Loucy (cell line): ENCODE data around the gene PTPRA.

Source experiments
- H2AFZ ChIP-seq: fragments of 200-600 bp; sonication (generic); 2 replicates; pipeline ENCODE4 v1.6.0; 2016; ENCODE audit warnings: antibody characterized with exemption, mild to moderate bottlenecking, low read length, moderate library complexity
- H3F3A ChIP-seq: fragments of 200-600 bp; 2 replicates; pipeline ENCODE4 v1.6.0; 2016; ENCODE audit warnings: antibody characterized with exemption, low read depth, mild to moderate bottlenecking
- H3K27me3 ChIP-seq: fragments of 200-600 bp; sonication (generic); 2 replicates; pipeline ENCODE4 v1.6.1; 2014; ENCODE audit warnings: low read length, mild to moderate bottlenecking; ENCODE audit not compliant: insufficient read depth, poor library complexity, severe bottlenecking
- H3K36me3 ChIP-seq: fragments of 200-600 bp; sonication (generic); 2 replicates; pipeline ENCODE4 v1.6.1; 2016; ENCODE audit warnings: low read length; ENCODE audit not compliant: insufficient read depth
- H3K4me1 ChIP-seq: fragments of 200-600 bp; sonication (generic); 2 replicates; pipeline ENCODE4 v1.5.1; 2014; ENCODE audit warnings: low read length, mild to moderate bottlenecking; ENCODE audit not compliant: insufficient read depth, poor library complexity, severe bottlenecking
- H3K4me2 ChIP-seq: fragments of 200-600 bp; sonication (generic); 2 replicates; pipeline ENCODE4 v1.6.0; 2014; ENCODE audit warnings: antibody characterized with exemption, low read length, low read depth, mild to moderate bottlenecking; ENCODE audit not compliant: poor library complexity, severe bottlenecking
- H3K4me3 ChIP-seq: fragments of 200-600 bp; sonication (generic); 2 replicates; pipeline ENCODE4 v1.5.1; 2014; ENCODE audit warnings: low read length, mild to moderate bottlenecking, mixed read lengths; ENCODE audit not compliant: poor library complexity, severe bottlenecking
- H3K79me2 ChIP-seq: fragments of 200-600 bp; sonication (generic); 2 replicates; pipeline ENCODE4 v1.6.1; 2014; ENCODE audit warnings: low read length; ENCODE audit not compliant: insufficient read depth
- H3K9ac ChIP-seq: fragments of 200-600 bp; sonication (generic); 2 replicates; pipeline ENCODE4 v1.6.0; 2014; ENCODE audit warnings: mild to moderate bottlenecking, low read depth, low read length, moderate library complexity; ENCODE audit not compliant: poor library complexity, severe bottlenecking
- H3K9me2 ChIP-seq: fragments of 200-600 bp; sonication (generic); replicated peaks from 2 replicates; pipeline ENCODE4 v1.6.1; 2016; ENCODE audit warnings: low read depth, low read length, mixed read lengths
- H3K9me3 ChIP-seq: fragments of 200-600 bp; sonication (generic); 2 replicates; pipeline ENCODE4 v1.6.1; 2014; ENCODE audit warnings: mild to moderate bottlenecking, antibody characterized with exemption, low read length, low read depth; ENCODE audit not compliant: insufficient read depth
- H4K20me1 ChIP-seq: fragments of 200-600 bp; sonication (generic); 2 replicates; pipeline ENCODE4 v1.6.0; 2014; ENCODE audit warnings: antibody characterized with exemption, low read length, mild to moderate bottlenecking; ENCODE audit not compliant: insufficient read depth, poor library complexity, severe bottlenecking
- EZH2phosphoT487 ChIP-seq: fragments of 200-600 bp; IDR thresholded peaks from 2 replicates; pipeline ENCODE4 v1.6.1; 2018; ENCODE audit warnings: antibody characterized with exemption, mild to moderate bottlenecking, moderate library complexity, borderline replicate concordance
- TF ChIP-seq, protein P1 (sequence below): fragments of 200-600 bp; sonication (generic); conservative IDR thresholded peaks from 2 replicates; pipeline ENCODE4 v1.5.1; 2014; ENCODE audit warnings: mild to moderate bottlenecking, antibody characterized with exemption, low read length

The PTPRA gene

GRCh38 chr20:2840138-2840966, 32.9 kb upstream of the PTPRA start, which contains the start of the genes PCED1A and VPS16:
PCED1A (minus strand) TSS chr20:2840655; CDS start chr20:2839912, 743 bp downstream.
VPS16 (plus strand) TSS chr20:2840745; CDS start chr20:2840775, 30 bp downstream.
- H3K27me3 ChIP-seq = no peaks in the 10 kb centered on the region

GRCh38 chr20:2840967-2841531, 32.2 kb upstream of the PTPRA start:
- H3K36me3 ChIP-seq = no peaks in the 10 kb centered on the region
- peak overlapping the region; percentile 84 for H3K4me2 ChIP-seq
- H2AFZ ChIP-seq = peak overlapping the region; percentile 80
- peaks cover 30% of the 10 kb centered on the region; the same call in 1 of the 2 replicates for H3K79me2 ChIP-seq
- H3K27me3 ChIP-seq = no peaks in the 10 kb centered on the region
- peak overlapping the region; percentile 85 for H3K9ac ChIP-seq
- no peaks in the 10 kb centered on the region for H3K9me3 ChIP-seq
- no peaks in the 10 kb centered on the region for H4K20me1 ChIP-seq
- H3K4me1 ChIP-seq = peaks cover 33% of the 10 kb centered on the region
- peak overlapping the region; percentile 93 for H3K4me3 ChIP-seq
- TF ChIP-seq, protein P1, sequence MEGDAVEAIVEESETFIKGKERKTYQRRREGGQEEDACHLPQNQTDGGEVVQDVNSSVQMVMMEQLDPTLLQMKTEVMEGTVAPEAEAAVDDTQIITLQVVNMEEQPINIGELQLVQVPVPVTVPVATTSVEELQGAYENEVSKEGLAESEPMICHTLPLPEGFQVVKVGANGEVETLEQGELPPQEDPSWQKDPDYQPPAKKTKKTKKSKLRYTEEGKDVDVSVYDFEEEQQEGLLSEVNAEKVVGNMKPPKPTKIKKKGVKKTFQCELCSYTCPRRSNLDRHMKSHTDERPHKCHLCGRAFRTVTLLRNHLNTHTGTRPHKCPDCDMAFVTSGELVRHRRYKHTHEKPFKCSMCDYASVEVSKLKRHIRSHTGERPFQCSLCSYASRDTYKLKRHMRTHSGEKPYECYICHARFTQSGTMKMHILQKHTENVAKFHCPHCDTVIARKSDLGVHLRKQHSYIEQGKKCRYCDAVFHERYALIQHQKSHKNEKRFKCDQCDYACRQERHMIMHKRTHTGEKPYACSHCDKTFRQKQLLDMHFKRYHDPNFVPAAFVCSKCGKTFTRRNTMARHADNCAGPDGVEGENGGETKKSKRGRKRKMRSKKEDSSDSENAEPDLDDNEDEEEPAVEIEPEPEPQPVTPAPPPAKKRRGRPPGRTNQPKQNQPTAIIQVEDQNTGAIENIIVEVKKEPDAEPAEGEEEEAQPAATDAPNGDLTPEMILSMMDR = no peak
- no peak for TF ChIP-seq EZH2phosphoT487
- H3K9me2 ChIP-seq = no peaks in the 10 kb centered on the region
- no peaks in the 10 kb centered on the region for H3F3A ChIP-seq

More at GRCh38 chr20:2840138-2840966, 32.9 kb upstream of the PTPRA start, which contains the start of the genes PCED1A and VPS16:
- Histone ChIP-seq H3K9me3 (no peaks in the 10 kb centered on the region), H3F3A (no peaks in the 10 kb centered on the region), H3K4me3 (peak within 1 kb of the TSS; percentile 93), H3K4me2 (peak within 1 kb of the TSS; percentile 90), H2AFZ (peak within 1 kb of the TSS; percentile 99), H3K9me2 (no peaks in the 10 kb centered on the region), H3K79me2 (peaks cover 30% of the 10 kb centered on the region; the same call in 1 of the 2 replicates), H3K4me1 (peaks cover 33% of the 10 kb centered on the region), H4K20me1 (no peaks in the 10 kb centered on the region), H3K36me3 (no peaks in the 10 kb centered on the region), H3K9ac (peak within 1 kb of the TSS; percentile 85)
- no peak for TF ChIP-seq EZH2phosphoT487
- TF ChIP-seq, protein P1 = no peak

DNA sequence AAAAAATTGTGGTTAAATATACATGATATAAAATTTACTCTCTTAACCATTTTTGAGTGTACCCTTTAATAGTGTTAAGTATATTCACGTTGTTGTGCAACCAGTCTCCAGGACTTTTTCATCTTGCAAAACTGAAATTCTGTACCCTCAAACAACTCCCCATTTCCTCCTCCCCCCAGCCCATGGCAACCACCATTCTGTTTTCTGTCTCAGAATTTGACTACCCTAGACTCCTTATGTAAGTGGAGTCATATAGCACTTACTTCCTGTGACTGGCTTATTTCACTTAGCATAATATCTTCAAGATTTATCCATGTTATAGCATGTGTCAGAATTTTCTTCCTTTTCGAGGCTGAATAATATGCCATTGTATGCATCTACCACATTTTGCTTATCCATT, 27.7 kb upstream of the PTPRA start:
- Histone ChIP-seq H3K4me1 (peaks cover 24% of the 10 kb centered on the region), H3K79me2 (peaks cover 16% of the 10 kb centered on the region; the same call in 1 of the 2 replicates), H3K9me3 (no peaks in the 10 kb centered on the region), H3K4me2 (no peak overlapping the region), H3K9me2 (no peaks in the 10 kb centered on the region), H2AFZ (no peak overlapping the region), H3K4me3 (no peak overlapping the region), H3K36me3 (no peaks in the 10 kb centered on the region), H4K20me1 (no peaks in the 10 kb centered on the region), H3F3A (no peaks in the 10 kb centered on the region), H3K9ac (no peak overlapping the region), H3K27me3 (no peaks in the 10 kb centered on the region)
- TF ChIP-seq EZH2phosphoT487 = no peak
- TF ChIP-seq, protein P1 = no peak
